MM.1S (cell line): ENCODE measurements around the gene MEGF11.
"Not testable (repeated sequence)": the region's sequence is repeated elsewhere in the genome, so short reads cannot be mapped to it uniquely, and the experiment has no call there.

Experiments used
- DNase-seq: peaks from one replicate; pipeline ENCODE4 v3.0.0-alpha.2; 2015
- H2AFZ ChIP-seq: fragments of 300-600 bp; sonication (generic); 2 replicates; pipeline ENCODE4 v1.6.0; 2016; ENCODE audit warnings: antibody characterized with exemption, low read length
- H3F3A ChIP-seq: fragments of 300-600 bp; sonication (generic); 2 replicates; pipeline ENCODE4 v1.6.1; 2016; ENCODE audit warnings: mild to moderate bottlenecking, antibody characterized with exemption, low read length, moderate library complexity, mixed read lengths; ENCODE audit not compliant: insufficient read depth
- H3K27ac ChIP-seq: fragments of 300-600 bp; sonication (generic); 2 replicates; pipeline ENCODE4 v1.5.1; 2016; ENCODE audit warnings: mild to moderate bottlenecking, low read length
- H3K27me3 ChIP-seq: fragments of 300-600 bp; sonication (generic); replicated peaks from 2 replicates; pipeline ENCODE4 v1.6.0; 2016; ENCODE audit warnings: low read length; ENCODE audit not compliant: insufficient read depth
- H3K36me3 ChIP-seq: fragments of 300-600 bp; sonication (generic); replicated peaks from 2 replicates; pipeline ENCODE4 v1.6.1; 2016; ENCODE audit warnings: mild to moderate bottlenecking, low read length, mixed read lengths; ENCODE audit not compliant: insufficient read depth
- H3K4me1 ChIP-seq: fragments of 300-600 bp; sonication (generic); 2 replicates; pipeline ENCODE4 v1.6.1; 2016; ENCODE audit warnings: low read length, mixed read lengths
- H3K4me2 ChIP-seq: fragments of 300-600 bp; sonication (generic); 2 replicates; pipeline ENCODE4 v1.6.0; 2016; ENCODE audit warnings: low read depth, low read length
- H3K4me3 ChIP-seq: fragments of 300-600 bp; sonication (generic); 2 replicates; pipeline ENCODE4 v1.5.1; 2016; ENCODE audit warnings: low read length, mixed read lengths
- H3K79me2 ChIP-seq: fragments of 300-600 bp; sonication (generic); 2 replicates; pipeline ENCODE4 v1.6.1; 2016; ENCODE audit warnings: mixed run types, low read length, mixed read lengths
- H3K9ac ChIP-seq: fragments of 300-600 bp; sonication (generic); 2 replicates; pipeline ENCODE4 v1.6.1; 2016; ENCODE audit warnings: low read length, mixed read lengths
- H3K9me2 ChIP-seq: fragments of 300-600 bp; sonication (generic); replicated peaks from 2 replicates; pipeline ENCODE4 v1.6.1; 2016; ENCODE audit warnings: mild to moderate bottlenecking, low read length, mixed read lengths; ENCODE audit not compliant: insufficient read depth
- H3K9me3 ChIP-seq: fragments of 300-600 bp; sonication (generic); replicated peaks from 2 replicates; pipeline ENCODE4 v1.6.1; 2016; ENCODE audit warnings: mild to moderate bottlenecking, low read length, mixed read lengths; ENCODE audit not compliant: insufficient read depth
- H4K20me1 ChIP-seq: fragments of 300-600 bp; sonication (generic); 2 replicates; pipeline ENCODE4 v1.6.1; 2016; ENCODE audit warnings: mild to moderate bottlenecking, low read length, moderate library complexity, mixed read lengths; ENCODE audit not compliant: insufficient read depth
- EZH2 ChIP-seq: fragments of 300-600 bp; sonication (generic); optimal IDR thresholded peaks from 2 replicates; pipeline ENCODE3; 2017; ENCODE audit warnings: low read depth, mild to moderate bottlenecking, antibody characterized with exemption, low read length, mixed read lengths
- EZH2phosphoT487 ChIP-seq: fragments of 300-600 bp; sonication (generic); IDR thresholded peaks from 2 replicates; pipeline ENCODE4 v1.6.1; 2018; ENCODE audit warnings: antibody characterized with exemption, low read length
- TF ChIP-seq, protein P1 (sequence below): fragments of 300-600 bp; sonication (generic); IDR thresholded peaks from 2 replicates; pipeline ENCODE4 v1.5.1; 2016; ENCODE audit warnings: antibody characterized with exemption, low read length, mixed read lengths

Gene MEGF11

DNA sequence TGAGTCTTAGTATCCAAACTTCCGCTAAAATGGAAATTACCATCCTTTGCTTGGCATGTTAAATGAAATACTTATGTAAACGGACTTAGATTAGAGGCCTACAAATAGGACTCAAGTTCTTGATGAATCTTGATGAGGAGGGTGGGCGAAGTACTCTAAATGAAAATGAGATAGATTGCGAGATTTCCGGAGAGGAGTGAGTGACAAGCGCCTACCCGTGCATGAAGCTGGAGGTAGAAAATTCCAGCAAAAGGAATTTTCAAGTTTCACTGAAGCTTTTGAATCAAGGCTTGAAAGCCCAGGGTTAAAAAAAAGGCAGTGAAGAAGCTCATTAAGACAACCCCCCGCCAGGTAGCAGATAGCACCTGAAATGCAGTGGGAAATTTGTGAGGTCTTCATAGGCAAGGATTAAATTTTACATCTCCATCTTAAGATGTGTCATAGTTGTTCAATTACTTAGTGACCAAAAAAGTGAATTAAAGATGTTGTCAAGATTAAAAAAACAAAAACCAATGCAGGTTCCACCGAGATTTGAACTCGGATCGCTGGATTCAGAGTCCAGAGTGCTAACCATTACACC is 384.9 kb downstream of the MEGF11 start:
- DNase-seq, result no peak
- H2AFZ ChIP-seq, result peak overlapping the region; percentile 90; the same call in 1 of the 2 replicates

DNA sequence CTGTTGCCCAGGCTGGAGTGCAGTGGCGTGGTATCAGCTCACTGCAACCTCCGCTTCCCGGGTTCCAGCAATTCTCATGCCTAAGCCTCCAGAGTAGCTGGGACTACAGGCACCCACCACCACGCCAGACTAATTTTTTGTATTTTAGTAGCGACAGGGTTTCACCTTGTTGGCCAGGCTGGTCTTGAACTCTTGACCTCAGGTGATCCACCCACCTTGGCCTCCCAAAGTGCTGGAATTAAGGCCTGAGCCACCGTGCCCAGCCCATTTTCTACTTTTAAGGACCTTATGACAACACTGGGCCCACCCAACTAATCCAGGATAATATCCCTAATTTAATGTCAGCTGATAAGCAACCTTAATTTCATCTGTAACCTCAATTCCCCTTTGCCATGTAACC is 385.6 kb downstream of the MEGF11 start:
- not testable (repeated sequence) for H3K4me3 ChIP-seq, H3K9me2 ChIP-seq, H3K9me3 ChIP-seq, H3K4me2 ChIP-seq, H3K4me1 ChIP-seq, H3K36me3 ChIP-seq, H3F3A ChIP-seq, H2AFZ ChIP-seq, H3K9ac ChIP-seq, DNase-seq, H3K27ac ChIP-seq, H3K27me3 ChIP-seq, H4K20me1 ChIP-seq
- H3K79me2 ChIP-seq, result peaks cover 35% of the 10 kb centered on the region

More for the DNA sequence above, 384.9 kb downstream of the MEGF11 start:
- Histone ChIP-seq H4K20me1 (peaks cover 3% of the 10 kb centered on the region; the same call in 1 of the 2 replicates), H3K9me2 (no peaks in the 10 kb centered on the region), H3K9me3 (no peaks in the 10 kb centered on the region), H3K27ac (peak overlapping the region; percentile 68; the same call in 1 of the 2 replicates), H3K9ac (peak overlapping the region; percentile 85; the same call in 1 of the 2 replicates), H3K27me3 (no peaks in the 10 kb centered on the region), H3F3A (0 out of 2 replicates have a peak, but pooled peaks cover 4% of the 10 kb centered on the region), H3K4me2 (peak overlapping the region; percentile 57; the same call in 1 of the 2 replicates), H3K36me3 (no peaks in the 10 kb centered on the region), H3K79me2 (peaks cover 41% of the 10 kb centered on the region), H3K4me1 (peaks cover 4% of the 10 kb centered on the region; the same call in 1 of the 2 replicates), H3K4me3 (peak overlapping the region; percentile 99)
- TF ChIP-seq EZH2 (no peak), EZH2phosphoT487 (no peak)
- TF ChIP-seq, protein P1, sequence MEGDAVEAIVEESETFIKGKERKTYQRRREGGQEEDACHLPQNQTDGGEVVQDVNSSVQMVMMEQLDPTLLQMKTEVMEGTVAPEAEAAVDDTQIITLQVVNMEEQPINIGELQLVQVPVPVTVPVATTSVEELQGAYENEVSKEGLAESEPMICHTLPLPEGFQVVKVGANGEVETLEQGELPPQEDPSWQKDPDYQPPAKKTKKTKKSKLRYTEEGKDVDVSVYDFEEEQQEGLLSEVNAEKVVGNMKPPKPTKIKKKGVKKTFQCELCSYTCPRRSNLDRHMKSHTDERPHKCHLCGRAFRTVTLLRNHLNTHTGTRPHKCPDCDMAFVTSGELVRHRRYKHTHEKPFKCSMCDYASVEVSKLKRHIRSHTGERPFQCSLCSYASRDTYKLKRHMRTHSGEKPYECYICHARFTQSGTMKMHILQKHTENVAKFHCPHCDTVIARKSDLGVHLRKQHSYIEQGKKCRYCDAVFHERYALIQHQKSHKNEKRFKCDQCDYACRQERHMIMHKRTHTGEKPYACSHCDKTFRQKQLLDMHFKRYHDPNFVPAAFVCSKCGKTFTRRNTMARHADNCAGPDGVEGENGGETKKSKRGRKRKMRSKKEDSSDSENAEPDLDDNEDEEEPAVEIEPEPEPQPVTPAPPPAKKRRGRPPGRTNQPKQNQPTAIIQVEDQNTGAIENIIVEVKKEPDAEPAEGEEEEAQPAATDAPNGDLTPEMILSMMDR, result no peak

DNA sequence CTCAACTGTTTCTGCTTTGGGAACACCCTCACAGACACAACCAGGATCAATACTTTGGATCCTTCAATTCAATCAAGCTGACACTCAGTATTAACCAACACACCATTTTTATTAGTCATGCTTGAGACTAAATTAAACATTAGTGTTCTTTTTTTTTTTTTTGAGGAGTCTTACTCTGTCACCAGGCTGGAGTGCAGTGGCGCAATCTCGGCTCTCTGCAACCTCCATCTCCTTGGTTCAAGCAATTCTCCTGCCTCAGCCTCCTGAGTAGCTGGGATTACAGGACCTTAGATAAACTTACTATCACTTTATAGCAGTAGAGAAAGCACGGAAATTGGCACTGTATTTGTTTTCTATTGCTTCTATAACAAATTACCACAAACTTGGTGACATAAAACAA is 386.3 kb downstream of the MEGF11 start:
- Histone ChIP-seq H3K4me2 (no peak overlapping the region), H3K4me1 (peaks cover 4% of the 10 kb centered on the region; the same call in 1 of the 2 replicates), H2AFZ (no peak overlapping the region), H3K36me3 (no peaks in the 10 kb centered on the region), H3K27ac (no peak overlapping the region), H3K9me3 (no peaks in the 10 kb centered on the region), H3K79me2 (peaks cover 28% of the 10 kb centered on the region), H3K4me3 (no peak overlapping the region), H3K9me2 (no peaks in the 10 kb centered on the region), H4K20me1 (no peaks in the 10 kb centered on the region), H3K27me3 (no peaks in the 10 kb centered on the region), H3F3A (0 out of 2 replicates have a peak, but pooled peaks cover 4% of the 10 kb centered on the region), H3K9ac (no peak overlapping the region)
- no peak for DNase-seq
- no peak for TF ChIP-seq EZH2phosphoT487

DNA sequence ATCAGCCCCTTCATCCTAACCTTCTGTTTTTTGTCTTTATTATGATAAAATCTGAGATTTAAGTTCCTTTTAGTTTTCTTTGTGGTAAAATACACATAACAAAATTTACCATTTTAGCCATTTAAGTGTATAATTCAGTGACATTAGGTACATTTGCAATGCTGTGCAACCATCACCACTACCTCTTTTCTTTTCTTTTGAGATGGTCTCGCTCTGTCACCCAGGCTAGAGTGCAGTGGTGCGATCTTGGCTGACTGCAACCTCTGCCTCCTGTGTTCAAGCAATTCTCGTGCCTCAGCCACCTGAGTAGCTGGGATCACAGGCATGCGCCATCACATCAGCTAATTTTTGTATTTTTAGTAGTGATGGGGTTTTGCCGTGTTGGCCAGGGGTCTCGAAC is 390.4 kb downstream of the MEGF11 start:
- Histone ChIP-seq H3K36me3 (no peaks in the 10 kb centered on the region), H3K4me3 (no peak overlapping the region), H2AFZ (no peak overlapping the region)

More for the DNA sequence above, 390.4 kb downstream of the MEGF11 start:
- H3K79me2 ChIP-seq, result no peaks in the 10 kb centered on the region
- no peak overlapping the region for H3K9ac ChIP-seq
- H3K9me2 ChIP-seq, result no peaks in the 10 kb centered on the region
- H3K4me1 ChIP-seq, result no peaks in the 10 kb centered on the region
- no peak for DNase-seq
- no peaks in the 10 kb centered on the region for H3K27me3 ChIP-seq
- no peaks in the 10 kb centered on the region for H4K20me1 ChIP-seq
- no peaks in the 10 kb centered on the region for H3F3A ChIP-seq
- no peak overlapping the region for H3K4me2 ChIP-seq
- TF ChIP-seq EZH2phosphoT487, result no peak
- TF ChIP-seq, protein P1, result no peak
- TF ChIP-seq EZH2, result no peak
- no peaks in the 10 kb centered on the region for H3K9me3 ChIP-seq
- no peak overlapping the region for H3K27ac ChIP-seq
